ENCODE results near the gene DOCK1.

DNA sequence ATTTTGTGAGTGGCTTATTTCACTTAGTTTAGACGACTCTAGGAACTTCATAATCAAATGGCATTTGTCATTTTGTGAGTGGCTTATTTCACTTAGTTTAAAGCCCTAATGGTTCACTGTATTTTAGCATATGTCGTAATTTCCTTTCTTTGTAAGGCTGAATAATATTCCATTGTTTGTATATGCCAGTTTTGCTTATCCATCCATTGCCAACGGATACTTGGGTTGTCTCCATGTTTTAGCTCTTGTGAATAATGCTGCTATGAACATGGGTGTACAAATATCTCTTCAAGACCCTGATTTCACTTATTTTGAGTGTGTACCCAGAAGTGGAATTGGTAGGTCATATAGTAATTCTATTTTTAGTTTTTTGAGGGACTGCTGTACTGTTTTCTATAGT lies 31.8 kb downstream of the DOCK1 start:
- TF ChIP-seq, protein P1, sequence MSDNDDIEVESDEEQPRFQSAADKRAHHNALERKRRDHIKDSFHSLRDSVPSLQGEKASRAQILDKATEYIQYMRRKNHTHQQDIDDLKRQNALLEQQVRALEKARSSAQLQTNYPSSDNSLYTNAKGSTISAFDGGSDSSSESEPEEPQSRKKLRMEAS (IDR thresholded peaks at IDR 0.05; ENCODE audit: low read depth, low read length), result no peak
- TF ChIP-seq, protein P2, sequence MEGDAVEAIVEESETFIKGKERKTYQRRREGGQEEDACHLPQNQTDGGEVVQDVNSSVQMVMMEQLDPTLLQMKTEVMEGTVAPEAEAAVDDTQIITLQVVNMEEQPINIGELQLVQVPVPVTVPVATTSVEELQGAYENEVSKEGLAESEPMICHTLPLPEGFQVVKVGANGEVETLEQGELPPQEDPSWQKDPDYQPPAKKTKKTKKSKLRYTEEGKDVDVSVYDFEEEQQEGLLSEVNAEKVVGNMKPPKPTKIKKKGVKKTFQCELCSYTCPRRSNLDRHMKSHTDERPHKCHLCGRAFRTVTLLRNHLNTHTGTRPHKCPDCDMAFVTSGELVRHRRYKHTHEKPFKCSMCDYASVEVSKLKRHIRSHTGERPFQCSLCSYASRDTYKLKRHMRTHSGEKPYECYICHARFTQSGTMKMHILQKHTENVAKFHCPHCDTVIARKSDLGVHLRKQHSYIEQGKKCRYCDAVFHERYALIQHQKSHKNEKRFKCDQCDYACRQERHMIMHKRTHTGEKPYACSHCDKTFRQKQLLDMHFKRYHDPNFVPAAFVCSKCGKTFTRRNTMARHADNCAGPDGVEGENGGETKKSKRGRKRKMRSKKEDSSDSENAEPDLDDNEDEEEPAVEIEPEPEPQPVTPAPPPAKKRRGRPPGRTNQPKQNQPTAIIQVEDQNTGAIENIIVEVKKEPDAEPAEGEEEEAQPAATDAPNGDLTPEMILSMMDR (IDR thresholded peaks at IDR 0.05; ENCODE audit: low read depth, low read length), result no peak
- TF ChIP-seq POLR2A (IDR thresholded peaks at IDR 0.05; ENCODE audit: extremely low read depth, insufficient read length), result no peak
- no peak for TF ChIP-seq MYC (IDR thresholded peaks at IDR 0.05; ENCODE audit: low read depth, low read length)

Data from NB4 (cell line).